Kidney (tissue), 14 donors: ENCODE measurements around the gene MATN4. TPM values are rescaled to one million over a fixed set of nuclear protein-coding genes. Genes with fewer than 3 reads are reported as not detected.
A peak's percentile ranks its signal among the peaks of the same experiment; 100 is the strongest.

Source experiments
- DNase-seq, 5 donors: peaks; one replicate each; pipeline ENCODE4 v3.0.0-alpha.2; 2013 to 2020
- FAIRE-seq: peaks from 2 replicates; lab custom pipeline; 2012; peaks lifted over from hg19 to GRCh38; lab: Jason Lieb, UNC
- H3K27ac ChIP-seq, 2 donors: one replicate each; pipeline ENCODE4 v1.7.0; 2013; ENCODE audit warnings: low read depth in 2 of 2, low read length in 2 of 2, inconsistent platforms in 1 of 2
- H3K27me3 ChIP-seq: one replicate; pipeline ENCODE4 v1.7.1; 2013; ENCODE audit warnings: low read length, inconsistent platforms; ENCODE audit not compliant: control insufficient read depth, insufficient read depth
- H3K36me3 ChIP-seq, 3 donors: one replicate each; pipeline versions ENCODE4 v1.7.0 to v1.7.1; 2013; ENCODE audit warnings: low read length in 3 of 3, control low read depth in 1 of 3, inconsistent platforms in 1 of 3; ENCODE audit not compliant: insufficient read depth in 3 of 3, control insufficient read depth in 2 of 3
- H3K4me1 ChIP-seq, 3 donors: one replicate each; pipeline versions ENCODE4 v1.7.0 to v1.7.1; 2013; ENCODE audit warnings: low read length in 3 of 3, inconsistent platforms in 1 of 3, low read depth in 1 of 3; ENCODE audit not compliant: control insufficient read depth in 2 of 3, insufficient read depth in 2 of 3
- H3K4me3 ChIP-seq, 3 donors: one replicate each; pipeline versions ENCODE4 v1.7.0 to v1.8.1; 2013; ENCODE audit warnings: low read length in 3 of 3, control low read depth in 1 of 3, inconsistent platforms in 1 of 3
- H3K9ac ChIP-seq, 3 donors: one replicate each; pipeline versions ENCODE4 v1.7.0 to v1.7.1; 2013; ENCODE audit warnings: low read length in 3 of 3, control low read depth in 1 of 3, inconsistent platforms in 1 of 3
- H3K9me3 ChIP-seq, 3 donors: one replicate each; pipeline versions ENCODE4 v1.7.0 to v1.7.1; 2013; ENCODE audit warnings: low read length in 3 of 3, control low read depth in 1 of 3, inconsistent platforms in 1 of 3; ENCODE audit not compliant: control insufficient read depth in 2 of 3, insufficient read depth in 1 of 3
- intact Hi-C: fragments of 100-400 bp; cut with DNase I; formaldehyde crosslinking; loops from one replicate; pipeline ENCODE4 v1.11.1; 2022
- polyA plus RNA-seq: library from polyadenylated mRNA; stranded (reverse); fragments of 350-450 nt; fragmentation: Illumina TruSeq; extraction: RNeasy Lipid Tissue Mini Kit (QIAGEN cat#74804); gene quantifications from one replicate; pipeline ENCODE4 v1.2.3, GENCODE V29; 2014; ENCODE audit warnings: low read depth, low replicate concordance; ENCODE audit not compliant: insufficient read depth
- total RNA-seq: library from RNA; stranded (reverse); fragmentation: NEBNext Ultra II Directional; extraction: Animal tissue kit (Norgen Biotek cat#: 25700); gene quantifications from one replicate; pipeline ENCODE4 v1.2.1, GENCODE V29; 2021
- TF ChIP-seq, protein P1 (sequence below): IDR thresholded peaks from 3 replicates; pipeline ENCODE4 v1.5.1; 2012; ENCODE audit warnings: mild to moderate bottlenecking, moderate library complexity, borderline replicate concordance; ENCODE audit not compliant: insufficient read depth; ENCODE audit errors: extremely low read depth
- donor health status: control.
- donor health status: control.
- donor health status: control.
- donor health status: control.
- donor health status: control.
- donor health status: DM: yes; HTN: yes; CAD: no.
- donor health status: Normal renal cell carcinoma (clear cell type).

Gene MATN4
- total and polyA plus RNA-seq, 2 donors from 2014 or later = 0.19 TPM

DNA sequence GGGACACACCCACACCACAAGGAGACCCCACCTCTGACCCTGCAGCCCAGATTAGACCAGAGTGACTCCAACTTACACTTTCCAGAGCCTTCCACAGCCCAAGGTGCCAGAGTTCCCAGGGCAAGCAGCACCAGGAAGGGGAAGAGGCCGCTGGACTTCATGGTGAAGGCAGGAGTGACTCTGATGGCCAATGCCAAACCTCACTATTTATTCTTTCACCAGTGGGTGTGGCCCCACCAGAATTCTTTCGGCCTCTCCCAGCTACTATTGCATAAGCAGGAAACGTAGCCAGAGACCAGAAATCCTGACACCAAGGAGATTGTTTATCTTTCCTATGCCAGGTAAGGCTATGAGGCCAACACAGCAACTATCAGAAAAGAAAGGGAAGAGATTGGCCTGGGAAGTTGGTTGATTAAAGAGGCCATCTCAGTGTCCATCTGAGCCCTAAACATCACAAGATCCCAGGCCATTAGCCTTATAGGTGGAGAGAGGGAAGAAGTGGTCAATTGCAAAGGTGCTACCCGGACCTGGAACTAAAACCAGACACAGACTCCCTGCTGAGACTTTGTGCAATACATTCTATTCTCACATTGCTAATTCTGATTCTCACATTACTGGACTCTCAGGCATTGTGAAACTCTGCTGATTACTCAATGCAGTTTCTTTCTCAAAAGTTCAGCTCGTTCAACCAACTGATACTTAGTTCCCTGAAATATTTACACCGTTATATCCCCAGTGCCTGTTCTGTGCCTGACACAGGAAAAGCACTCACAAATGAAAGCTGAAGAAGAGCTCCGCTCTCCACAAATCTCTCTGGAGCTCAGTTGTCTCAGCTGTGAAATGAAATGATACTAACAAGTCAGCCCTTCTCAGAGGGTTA, 53.5 kb downstream of the MATN4 start, which contains the start of gene SLPI:
Gene SLPI (minus strand): TSS at position 182 of the 880 bp plus-strand sequence. CDS start 21 bp downstream, at position 161.
- intact Hi-C loops = no loop called here
- no peaks in the 10 kb centered on the region for H3K4me1 ChIP-seq
- DNase-seq (peak in 1 of 5 donors; percentile 78), FAIRE-seq (no peak)
- no peaks in the 10 kb centered on the region for H3K36me3 ChIP-seq
- H3K9ac ChIP-seq = no peak within 1 kb of the TSS
- no peaks in the 10 kb centered on the region for H3K9me3 ChIP-seq
- no peak within 1 kb of the TSS for H3K27ac ChIP-seq
- TF ChIP-seq, protein P1, sequence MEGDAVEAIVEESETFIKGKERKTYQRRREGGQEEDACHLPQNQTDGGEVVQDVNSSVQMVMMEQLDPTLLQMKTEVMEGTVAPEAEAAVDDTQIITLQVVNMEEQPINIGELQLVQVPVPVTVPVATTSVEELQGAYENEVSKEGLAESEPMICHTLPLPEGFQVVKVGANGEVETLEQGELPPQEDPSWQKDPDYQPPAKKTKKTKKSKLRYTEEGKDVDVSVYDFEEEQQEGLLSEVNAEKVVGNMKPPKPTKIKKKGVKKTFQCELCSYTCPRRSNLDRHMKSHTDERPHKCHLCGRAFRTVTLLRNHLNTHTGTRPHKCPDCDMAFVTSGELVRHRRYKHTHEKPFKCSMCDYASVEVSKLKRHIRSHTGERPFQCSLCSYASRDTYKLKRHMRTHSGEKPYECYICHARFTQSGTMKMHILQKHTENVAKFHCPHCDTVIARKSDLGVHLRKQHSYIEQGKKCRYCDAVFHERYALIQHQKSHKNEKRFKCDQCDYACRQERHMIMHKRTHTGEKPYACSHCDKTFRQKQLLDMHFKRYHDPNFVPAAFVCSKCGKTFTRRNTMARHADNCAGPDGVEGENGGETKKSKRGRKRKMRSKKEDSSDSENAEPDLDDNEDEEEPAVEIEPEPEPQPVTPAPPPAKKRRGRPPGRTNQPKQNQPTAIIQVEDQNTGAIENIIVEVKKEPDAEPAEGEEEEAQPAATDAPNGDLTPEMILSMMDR = no peak
- H3K27me3 ChIP-seq = no peaks in the 10 kb centered on the region
- H3K4me3 ChIP-seq = no peak within 1 kb of the TSS

DNA sequence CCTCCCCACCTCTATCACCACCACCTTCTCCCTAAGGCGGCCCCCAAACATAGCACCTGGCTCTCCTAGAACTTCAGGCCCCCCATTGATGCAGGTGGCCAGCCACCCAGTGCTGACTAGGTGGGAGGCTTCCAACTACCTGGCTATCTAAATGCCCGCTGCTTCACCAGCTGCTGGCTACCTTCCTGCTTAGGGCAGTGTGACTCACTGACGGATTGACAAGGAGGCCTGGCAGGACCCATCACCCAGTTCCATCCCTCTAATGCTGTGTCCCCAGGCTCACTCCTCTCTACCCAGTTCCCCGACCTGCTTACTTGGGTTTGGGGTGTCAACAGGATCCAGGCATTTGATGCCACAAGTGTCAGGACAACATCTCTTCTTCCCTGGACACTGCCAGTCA, 54.8 kb downstream of the MATN4 start:
- Histone ChIP-seq H3K9me3 (no peaks in the 10 kb centered on the region), H3K4me1 (no peaks in the 10 kb centered on the region), H3K4me3 (no peak overlapping the region), H3K27ac (no peak overlapping the region), H3K9ac (no peak overlapping the region), H3K36me3 (no peaks in the 10 kb centered on the region), H3K27me3 (no peaks in the 10 kb centered on the region)
- intact Hi-C loops = no loop called here
- DNase-seq (no peak), FAIRE-seq (no peak)
- TF ChIP-seq, protein P1 = no peak

DNA sequence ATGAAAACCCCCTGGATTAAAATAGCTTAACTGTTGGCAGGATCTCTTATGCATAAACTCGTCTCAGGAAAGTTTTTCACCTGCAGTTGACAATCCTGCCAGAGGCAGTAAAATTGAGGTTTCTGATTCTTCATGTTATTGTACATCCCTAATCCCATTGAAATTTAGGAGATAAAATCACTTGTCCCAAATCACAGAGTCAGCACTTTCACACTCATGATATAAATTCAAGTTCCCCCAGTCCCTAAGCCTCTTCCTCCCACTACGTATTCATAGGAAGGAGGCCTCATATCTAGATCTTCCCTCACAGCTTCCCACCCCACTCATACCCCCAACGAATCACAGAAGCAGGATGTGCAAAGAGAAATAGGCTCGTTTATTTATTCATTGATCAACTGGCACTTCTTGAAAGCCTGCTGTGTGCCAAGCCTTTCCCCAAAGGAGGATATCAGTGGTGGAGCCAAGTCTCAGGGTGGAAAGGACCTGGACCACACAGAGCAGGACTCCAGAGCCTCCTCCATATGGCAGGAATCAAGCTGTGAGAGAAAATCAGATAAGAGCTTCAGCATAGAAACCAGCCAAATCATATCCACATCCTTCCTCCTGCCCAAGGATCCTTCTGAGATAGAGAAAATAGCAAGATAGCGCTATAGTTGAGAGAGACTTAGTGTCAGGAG, 56.1 kb downstream of the MATN4 start:
- no peaks in the 10 kb centered on the region for H3K9me3 ChIP-seq
- no peaks in the 10 kb centered on the region for H3K36me3 ChIP-seq
- DNase-seq (no peak), FAIRE-seq (no peak)
- no peak overlapping the region for H3K27ac ChIP-seq
- no peak overlapping the region for H3K9ac ChIP-seq
- intact Hi-C loops = no loop called here
- TF ChIP-seq, protein P1 = no peak
- no peaks in the 10 kb centered on the region for H3K27me3 ChIP-seq
- no peaks in the 10 kb centered on the region for H3K4me1 ChIP-seq
- H3K4me3 ChIP-seq = no peak overlapping the region
